HG03139 (cell line): Measurements from ENCODE around the gene VWA3B.
"Not testable (repeated sequence)": the region's sequence is repeated elsewhere in the genome, so short reads cannot be mapped to it uniquely, and the experiment has no call there.

Experiments
- ATAC-seq: cut with Tn5 transposase; IDR thresholded peaks from one replicate; pipeline ENCODE4 v1.9.1; 2021; ENCODE audit not compliant: unreplicated experiment

The VWA3B gene

DNA sequence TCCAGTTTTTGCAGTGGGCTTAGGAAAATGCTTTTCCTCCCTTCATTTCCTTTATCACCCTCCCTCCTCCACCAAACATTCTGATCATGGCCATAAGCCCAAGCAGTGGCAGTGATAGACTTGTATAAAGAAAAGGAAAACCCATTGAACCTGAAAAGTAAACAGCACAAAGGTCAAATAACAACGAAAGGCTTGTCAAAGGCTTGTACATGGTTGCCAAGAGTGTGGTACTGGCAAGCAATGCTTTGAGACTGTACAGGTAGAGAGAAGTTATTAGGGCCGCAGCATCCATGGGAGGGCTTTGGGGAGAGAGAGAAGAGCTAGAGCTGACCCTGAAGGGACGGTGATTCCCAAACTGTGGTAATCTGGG is 2.1 kb upstream of the VWA3B start:
- ATAC-seq = no peak

DNA sequence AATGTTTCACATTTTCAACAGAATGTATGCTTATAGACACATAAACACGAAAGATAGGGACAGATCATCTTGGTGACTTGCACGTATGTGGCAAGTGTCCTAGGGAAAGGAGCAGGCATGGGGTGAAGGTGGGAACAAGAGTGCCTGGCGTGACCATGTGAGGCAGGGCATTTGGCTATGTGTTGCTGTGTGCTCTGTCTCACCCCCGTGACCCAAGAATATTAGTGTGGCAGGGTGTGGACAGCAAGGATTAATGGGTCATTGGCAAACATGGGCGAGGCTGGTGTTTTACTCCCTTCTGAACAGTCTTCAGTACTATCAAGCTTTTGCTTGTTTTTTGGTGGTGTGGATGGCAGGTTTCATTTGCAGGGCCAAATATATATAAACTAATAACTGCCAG is 1.3 kb upstream of the VWA3B start:
- ATAC-seq = no peak

DNA sequence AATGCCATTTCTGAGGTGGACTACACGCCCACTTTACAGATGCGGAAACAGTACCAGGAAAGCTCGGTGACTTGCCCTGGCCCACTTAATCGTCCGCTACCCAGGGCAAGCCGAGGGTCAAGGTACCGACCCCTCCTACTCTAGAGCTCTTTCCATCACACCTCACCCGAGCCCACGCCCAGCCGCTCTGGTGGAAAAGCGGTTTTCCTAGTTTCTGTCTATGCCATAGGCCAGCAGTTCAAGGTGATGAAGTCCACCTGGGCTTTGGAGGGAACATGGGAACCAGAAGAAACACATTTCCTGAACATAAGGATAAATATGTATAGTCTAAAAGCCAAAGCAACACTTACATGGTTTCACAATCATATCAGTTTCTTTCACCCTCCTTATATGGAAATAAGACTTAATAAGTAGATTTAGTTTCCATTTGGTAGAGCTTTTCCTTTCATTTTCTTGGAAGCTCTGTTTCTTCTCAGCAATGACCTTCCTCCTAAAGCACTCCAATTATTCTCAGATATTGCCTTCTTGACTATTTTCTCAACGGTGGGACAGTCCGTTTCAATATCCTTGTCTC is 567 bp downstream of the VWA3B start:
- ATAC-seq = no peak

DNA sequence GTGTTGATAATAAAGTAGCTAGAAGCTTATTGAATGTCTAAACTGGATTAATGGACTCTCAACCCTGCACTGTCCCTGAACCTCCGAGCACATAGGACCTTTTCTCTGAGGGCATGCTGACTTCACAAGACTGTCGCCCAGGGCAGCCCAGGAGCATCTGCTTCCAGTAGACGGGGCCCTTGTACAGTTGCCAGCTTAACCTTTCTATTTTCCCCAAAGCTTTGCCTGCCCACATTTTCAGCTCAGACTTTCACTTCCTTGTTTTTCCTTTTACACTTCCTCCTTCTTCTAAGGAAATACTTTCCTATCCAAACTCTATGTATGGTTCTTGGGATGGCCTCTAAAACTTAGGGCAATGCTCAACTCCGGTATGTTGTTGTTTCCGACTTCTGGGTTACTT is 1.3 kb downstream of the VWA3B start:
- ATAC-seq = no peak

DNA sequence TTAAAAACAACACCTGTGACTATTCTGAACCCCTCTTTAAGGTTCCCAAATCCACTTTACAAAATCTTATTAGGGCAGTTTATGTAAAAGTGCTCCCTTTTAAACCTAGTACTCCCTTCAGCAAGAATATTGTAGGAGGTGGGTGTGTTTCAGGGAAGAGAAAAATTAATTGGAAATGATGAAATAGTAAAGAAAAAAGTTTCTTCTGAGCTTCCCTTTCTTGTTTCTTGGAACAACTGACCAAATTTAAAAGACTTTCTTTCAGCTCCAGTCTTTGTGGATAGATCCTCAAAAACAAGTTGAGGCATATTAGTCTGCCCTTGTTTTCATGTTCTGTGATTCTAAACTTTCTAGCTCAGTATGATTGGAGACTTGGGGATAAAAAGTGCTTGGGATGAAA is 3.0 kb downstream of the VWA3B start:
- no peak for ATAC-seq

DNA sequence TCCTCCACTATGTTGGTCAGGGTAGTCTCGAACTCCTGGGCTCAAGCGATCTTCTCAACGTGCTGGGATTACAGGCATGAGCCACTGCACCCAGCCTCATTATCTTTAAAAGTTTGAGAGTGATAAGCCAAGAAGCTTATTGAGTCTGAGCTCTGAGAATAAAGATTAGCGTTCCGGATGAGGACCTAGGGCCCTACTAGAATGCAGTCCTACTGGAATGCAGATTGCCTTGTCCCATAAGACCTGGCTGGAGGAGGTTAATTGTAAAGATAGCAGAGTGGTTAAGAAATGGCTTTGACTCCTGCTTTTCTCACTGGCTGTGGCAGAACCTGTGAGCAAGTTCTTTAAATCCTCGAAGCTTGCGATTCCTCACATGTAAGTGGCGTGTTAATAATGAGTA is 4.0 kb downstream of the VWA3B start:
- no peak for ATAC-seq

DNA sequence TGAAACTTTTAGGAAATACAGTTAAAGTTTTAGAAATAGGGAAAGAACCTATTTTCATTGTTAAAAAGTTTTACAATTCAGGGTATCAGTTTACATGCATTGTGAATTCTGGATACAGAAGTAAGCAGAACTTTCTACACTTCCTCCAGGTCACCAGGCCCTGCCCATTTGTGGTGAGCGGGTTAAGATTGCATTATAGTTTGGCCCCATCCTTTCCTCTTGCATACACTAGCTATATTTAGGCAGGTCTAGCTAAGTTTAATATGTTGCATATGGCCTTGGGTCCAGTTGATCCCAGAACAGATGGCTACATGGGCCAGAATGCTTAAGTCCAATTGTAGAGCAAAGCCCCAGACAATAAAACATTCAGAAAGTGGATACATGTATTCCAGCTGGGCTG is 4.8 kb downstream of the VWA3B start:
- no peak for ATAC-seq

DNA sequence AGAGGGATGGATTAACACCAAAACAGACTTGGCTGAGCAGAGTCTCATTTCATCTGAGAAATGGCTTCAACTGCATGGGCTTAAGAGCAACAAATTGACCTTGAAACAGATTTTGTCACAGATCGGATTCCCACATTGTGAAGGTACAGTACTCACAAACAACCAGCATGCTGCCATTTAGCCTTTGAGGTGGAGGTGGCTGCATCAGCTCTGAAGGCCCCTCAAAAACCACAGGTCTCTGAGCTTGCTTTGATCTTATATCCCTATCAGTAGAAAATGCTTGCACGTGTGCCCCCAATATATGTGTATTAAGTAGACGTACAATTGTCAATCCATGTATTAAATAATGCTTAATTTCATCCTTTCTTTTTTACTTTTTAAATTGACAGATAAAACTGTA is 6.2 kb downstream of the VWA3B start:
- ATAC-seq = no peak

DNA sequence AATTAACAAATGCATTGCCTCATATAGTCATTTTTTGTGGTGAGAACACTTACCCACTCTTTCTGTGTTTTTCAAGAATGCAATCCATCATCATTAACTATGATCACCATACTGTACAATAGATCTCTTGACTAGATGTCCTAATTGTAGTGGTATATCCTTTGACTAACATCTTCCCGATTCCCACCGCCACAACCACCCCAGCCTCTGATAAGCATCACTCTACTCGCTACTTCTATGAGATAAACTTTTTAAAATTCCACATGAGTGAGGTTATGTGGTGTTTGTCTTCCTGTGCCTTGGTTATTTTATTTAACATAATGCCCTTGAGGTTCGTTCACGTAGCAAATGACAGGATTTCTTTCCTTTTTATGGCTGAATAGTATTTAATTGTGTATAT is 6.6 kb downstream of the VWA3B start:
- no peak for ATAC-seq

DNA sequence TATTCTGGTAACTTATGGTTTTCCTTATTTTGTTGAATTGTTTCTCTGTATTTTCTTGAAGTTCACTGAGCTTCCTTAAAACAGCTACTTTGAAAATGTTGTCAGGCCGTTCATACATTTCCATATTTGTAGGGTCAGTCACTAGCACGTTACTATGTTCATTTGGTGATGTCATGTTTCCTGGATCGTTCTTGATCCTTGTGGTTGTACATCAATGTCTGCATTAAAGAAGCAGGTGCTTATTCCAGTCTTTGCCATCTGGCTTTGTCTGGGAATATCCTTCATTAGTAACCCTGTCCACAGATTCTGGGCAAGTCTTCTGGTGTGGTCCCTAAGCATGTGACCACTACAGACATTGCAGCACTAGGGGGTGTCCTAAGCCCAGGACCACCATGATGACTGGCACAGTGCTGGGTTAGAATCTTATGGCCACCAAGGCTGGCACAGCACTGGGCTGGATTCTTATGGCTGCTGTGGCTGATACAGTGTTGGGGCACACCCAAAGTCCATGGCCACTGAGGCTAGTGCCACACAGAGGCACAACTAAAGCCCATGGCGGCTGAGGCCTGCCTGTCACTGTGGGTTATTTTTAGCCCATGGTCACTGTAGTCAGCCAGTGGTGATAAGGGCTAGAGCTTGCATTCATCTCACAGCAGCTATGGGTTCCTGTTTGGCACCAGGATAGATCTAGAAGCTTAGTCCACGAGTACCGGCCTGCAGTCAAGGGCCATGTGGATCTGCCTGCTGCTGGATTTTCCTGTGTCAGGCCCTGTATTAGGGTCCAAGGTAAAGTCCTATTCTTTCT is 13.2 kb downstream of the VWA3B start:
- ATAC-seq = no peak

DNA sequence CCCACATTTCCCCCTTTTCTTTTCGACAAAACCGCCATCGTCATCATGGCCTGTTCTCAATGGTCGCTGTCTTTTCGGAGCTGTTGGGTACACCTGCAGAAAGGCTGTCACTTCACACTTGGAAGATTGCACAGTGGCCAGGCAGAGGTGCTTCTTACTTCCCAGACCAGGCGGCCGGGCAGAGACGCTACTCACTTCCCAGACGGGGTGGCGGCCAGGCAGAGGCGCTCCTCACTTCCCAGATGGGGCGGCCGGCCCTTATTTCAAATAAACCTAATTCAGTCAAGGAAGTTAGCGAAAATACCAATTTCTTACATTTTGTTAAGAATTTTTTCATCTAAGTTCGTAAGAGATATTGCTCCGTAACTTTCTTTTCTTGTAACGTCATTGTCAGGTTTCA is 15.3 kb downstream of the VWA3B start:
- ATAC-seq = not testable (repeated sequence)

DNA sequence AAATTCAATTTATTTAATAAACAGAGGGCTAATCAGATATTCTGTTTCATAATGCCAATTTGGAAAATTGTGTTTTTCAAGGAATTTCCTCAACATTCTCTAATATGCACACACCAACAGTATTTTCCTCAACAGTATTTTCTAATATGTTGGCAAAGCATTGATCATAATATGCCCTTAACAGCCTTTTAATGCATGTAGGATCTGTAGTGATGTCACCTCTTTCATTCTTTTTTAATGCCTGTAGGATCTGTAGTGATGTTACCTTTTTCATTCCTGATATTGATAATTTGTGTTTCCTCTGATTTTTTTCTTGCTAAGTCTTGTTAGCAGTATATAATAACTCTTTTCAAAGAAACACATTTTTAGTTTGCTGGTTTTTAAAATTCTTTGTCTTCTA is 15.9 kb downstream of the VWA3B start:
- ATAC-seq = no peak

DNA sequence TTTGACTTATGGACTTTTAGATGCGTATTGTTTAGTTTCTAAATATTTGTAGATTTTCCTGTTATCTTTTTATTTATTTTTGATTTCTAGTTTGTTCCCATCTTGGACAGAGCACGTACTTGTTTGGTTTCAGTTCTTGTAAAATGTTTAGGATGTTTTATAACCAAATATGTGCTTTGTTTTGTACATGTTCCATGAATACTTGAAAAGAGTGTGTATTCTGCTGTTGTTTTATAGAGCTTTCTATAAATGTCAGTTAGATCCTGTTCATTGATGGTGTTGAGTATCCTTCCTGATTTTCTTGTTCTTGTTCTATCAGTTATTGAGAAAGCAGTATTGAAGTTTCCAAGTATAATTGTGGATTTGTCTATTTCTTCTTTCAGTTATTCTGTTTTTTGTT is 21.1 kb downstream of the VWA3B start:
- no peak for ATAC-seq

DNA sequence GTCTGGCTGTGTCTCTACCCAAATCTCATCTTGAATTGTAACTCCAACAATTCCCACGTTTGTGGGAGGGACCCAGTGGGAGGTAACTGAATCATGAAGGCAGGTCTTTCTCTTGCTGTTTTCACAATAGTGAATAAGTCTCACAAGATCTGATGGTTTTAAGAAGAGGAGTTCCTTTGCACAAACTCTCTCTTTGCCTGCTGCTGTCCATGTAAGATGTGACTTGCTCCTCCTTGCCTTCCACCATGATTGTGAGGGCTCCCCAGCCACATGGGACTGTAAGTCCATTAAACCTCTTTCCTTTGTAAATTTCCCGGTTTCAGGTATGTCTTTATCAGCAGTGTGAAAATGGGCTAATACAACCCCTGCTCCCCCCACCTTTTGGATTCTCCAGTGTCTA is 23.8 kb downstream of the VWA3B start:
- ATAC-seq = no peak

DNA sequence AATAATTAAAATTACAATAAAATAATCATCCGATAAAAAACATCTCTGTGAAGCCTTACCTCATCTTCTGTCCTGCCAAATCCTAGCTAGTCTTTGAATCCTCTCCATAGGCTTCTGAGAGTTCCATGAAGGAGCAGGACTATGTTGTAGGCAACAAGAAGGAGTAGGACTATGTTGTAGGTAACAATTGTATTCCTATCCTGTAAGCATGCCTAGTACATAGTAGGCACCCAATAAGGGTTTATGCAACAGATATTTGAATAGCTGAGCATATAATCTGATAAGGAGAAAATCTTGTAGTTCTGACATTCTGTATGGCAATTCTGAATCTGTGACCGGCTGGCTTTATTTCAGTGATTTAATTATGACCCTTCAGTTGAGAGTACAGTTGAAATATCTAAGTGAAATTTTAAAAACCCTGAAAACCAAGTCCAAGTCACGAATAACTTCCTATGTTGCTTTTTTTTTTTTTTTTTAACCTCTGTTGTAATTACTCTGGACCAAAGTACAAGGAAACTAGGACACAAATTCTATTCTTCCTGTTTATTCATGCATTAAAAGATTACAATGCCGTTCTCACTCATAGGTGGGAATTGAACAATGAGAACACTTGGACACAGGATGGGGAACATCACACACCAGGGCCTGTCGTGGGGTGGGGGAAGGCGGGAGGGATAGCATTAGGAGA is 27.8 kb downstream of the VWA3B start:
- no peak for ATAC-seq

DNA sequence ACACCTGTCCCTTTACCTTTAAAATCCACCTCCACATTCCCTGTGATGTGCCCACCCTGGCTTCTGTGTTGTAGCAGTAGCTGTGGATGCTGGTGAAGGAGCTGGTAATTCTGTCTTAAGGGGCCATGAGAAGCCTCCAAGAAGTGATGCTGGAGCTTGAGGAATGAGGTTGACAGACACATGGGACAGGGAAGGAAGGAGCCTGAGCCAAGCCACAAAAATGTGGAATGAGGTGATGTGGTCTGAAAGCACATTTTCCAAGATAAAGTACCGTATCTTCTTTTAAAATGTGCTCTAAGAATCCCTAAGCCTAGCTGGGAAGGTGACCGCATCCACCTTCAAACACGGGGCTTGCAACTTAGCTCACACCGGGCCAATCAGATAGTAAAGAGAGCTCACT is 31.2 kb downstream of the VWA3B start:
- no peak for ATAC-seq

DNA sequence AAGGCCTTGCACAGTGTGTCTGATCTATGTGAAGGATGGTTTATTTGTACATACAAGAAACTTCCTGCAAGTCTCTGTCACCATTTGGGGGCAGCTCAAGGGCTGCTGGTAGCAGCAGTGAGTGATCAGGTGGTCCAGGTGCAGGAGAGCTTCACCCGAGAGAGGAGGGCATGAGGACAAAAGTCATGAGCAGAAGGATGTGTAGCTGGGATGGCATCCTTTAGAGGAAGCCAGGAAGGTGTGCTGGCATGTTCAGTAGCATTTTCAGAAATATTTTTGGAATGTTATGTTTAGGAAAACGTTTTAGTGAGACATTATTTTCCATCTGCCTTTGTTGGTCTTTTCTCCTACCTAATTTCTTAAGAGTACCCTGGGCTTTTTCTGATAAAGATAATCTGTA is 31.9 kb downstream of the VWA3B start:
- ATAC-seq = no peak

DNA sequence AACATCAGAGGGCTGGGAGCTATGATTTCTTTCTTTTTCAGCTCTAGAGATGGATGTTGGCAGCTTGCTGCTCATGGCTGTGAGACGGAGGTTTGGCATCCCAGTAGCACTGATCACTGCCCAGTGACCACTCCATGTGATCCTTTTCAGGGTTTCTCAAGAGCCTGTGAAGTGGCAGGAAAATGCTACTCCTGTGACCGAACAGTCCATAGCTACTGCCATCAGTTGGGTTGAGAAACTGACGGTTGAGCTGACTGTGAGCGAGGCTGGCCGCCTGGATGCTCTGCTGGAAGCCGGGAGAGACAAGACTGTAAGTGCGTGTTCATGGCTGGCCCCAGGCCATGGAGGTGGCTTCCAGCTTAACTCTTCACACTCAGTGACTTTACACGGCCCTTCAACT is 34.2 kb downstream of the VWA3B start:
- ATAC-seq = no peak

DNA sequence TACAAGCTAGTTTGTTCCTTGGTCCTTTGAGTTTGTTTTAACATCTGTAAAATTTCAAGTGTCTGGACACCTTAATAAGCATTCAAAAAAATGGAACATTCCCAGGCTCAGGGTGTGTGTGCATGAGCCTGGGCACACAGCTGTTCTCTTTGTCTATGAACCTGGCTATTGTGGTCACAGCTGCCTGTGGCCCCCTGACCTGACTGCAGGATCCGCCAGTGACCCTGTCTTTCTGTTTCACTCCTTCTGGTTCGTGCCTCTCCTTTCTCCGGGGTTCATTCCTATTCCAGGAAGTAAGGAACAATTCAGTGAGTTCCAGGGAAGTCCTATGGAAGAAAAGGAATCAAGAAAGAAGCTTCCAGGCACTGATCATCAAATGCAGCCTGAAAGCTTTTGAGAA is 35.6 kb downstream of the VWA3B start:
- no peak for ATAC-seq

DNA sequence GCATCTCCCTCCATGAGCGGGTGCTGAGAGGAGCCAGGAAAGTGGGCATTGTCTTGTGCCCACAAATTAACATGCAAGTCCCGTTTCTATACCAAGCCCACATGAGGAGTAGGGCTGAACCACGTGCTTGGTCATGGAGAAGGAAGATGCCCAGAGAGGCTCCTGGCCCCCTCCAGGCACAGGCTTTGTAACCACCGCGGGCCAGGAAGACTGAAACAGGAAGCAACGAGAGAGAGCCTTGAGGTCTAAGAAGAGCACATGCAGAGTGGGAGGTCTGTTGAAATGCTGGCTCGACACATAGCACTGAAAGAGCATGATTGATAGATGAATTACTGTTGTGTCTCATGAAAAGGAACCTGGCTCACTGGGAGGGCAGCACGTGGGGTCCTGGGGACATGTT is 36.3 kb downstream of the VWA3B start:
- ATAC-seq = no peak

DNA sequence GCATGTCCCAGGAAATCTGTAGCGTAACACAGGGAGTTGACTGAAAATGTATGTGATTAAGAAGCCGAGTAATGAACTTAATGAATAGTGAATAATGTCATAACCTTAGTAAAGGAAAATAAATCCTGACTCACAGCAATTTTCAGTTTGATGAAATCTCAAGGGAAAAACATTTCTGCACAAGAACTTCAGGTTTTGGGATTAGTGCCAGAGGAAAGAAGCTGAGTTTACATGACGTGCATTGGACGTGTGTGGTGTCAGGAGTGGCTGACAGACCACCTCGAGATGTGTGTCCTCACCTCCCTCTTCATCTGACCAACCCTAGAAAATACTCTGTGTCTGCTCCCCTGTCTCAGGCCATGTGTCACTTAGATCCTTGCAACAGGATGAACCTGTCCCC is 39.1 kb downstream of the VWA3B start:
- no peak for ATAC-seq

DNA sequence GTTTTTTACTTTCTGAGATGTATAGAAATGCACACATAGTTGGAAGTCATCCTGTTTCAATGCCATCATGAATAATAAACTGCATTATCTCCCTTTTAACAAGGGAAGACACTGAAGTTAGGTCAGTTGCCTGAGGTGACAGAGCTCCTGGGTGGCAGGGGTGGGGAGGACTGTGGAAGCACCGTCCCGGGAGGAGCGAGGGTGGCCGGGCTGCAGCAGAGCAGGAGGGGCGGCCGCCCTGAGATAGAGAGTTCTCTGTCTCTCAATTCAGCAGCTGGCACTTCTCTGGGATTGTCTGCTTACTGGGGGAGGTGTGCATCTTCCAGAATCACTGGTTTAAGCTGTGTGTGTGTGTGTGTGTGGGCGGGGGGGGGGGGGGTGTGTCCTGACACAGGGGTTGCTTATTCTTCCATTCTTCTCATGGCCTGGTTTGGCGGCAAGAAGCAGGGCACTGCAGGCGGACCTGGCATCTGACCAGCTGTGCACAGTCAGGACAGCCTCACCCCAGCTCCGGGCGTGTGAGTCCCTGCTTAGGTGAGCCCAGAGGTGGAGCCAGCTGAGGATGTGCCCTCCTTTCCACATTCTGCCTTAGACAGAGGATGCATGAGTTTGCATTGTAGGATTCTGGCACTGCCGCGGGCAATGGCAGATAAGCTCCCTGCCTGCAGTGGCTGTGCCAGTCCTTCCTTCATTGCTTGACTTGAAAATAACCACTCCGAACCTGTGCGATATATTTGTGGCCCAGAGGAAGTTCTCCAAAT is 40.4 kb downstream of the VWA3B start:
- ATAC-seq = no peak
